SKM-1 treated with dmso at 0.1 percent for 144 hours (cell line): ENCODE results near the gene CUX1.
"Not testable (repeated sequence)": the region's sequence is repeated elsewhere in the genome, so short reads cannot be mapped to it uniquely, and the experiment has no call there.

Experiments used
- DNase-seq: peaks from one replicate; lab custom pipeline; 2025; ENCODE audit not compliant: unreplicated experiment; lab: John Stamatoyannopoulos, UW

The CUX1 gene

GRCh38 chr7:102230162-102230561, 412.7 kb downstream of the CUX1 start:
- not testable (repeated sequence) for DNase-seq

GRCh38 chr7:102230593-102230992, 413.2 kb downstream of the CUX1 start:
- no peak for DNase-seq

DNA sequence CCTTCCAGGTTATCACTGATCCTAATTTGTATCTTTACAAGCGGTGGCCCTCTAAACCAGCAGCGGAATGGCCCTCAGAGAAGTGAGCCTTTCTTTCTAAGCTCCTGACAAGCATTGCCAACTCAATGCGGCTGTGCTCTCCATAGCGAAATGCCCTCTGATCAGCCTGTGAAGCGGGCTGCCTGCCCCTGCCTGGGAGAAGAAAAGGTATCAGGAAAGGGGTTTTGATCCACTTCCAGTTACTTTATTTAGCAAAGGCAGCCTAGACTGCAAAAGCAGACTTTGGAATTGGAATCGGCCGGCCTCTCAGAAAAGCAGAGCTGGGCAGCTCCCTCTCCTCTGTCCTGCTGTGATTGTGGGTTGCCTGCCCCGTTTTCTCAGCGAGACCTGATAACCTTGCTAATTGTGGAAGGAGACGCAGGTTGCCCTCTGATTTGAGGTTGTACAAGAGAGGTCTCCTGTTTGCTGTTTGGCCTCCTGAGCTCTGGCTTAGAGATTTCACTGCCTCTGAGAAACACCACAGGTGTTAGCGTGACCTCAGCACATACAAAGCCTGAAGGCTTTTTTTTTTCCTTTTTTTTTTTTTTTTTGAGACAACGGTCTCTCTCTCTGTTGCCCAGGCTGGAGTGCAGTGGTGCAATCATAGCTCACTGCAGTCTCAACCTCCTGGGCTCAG, 415.3 kb downstream of the CUX1 start:
- no peak for DNase-seq

DNA sequence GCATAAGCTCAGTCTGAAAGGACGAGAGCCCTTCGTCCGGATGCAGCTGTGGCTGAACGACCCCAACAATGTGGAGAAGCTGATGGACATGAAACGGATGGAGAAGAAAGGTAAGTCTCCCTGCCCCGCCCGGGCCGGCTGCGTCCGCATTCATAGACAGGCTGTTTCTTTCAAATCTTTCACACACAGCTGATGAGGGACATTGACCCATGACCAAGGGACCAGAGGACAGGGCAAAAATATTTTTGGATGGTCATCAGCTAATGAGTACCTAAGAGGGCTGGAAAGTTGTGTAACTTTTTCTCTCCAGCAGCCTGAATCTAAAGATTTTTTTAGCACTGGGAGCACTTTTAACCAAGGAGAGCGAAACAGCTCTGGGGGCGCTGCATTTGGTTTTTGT, 416.7 kb downstream of the CUX1 start:
- DNase-seq = no peak

GRCh38 chr7:102234801-102235550, 417.6 kb downstream of the CUX1 start:
- DNase-seq = no peak

DNA sequence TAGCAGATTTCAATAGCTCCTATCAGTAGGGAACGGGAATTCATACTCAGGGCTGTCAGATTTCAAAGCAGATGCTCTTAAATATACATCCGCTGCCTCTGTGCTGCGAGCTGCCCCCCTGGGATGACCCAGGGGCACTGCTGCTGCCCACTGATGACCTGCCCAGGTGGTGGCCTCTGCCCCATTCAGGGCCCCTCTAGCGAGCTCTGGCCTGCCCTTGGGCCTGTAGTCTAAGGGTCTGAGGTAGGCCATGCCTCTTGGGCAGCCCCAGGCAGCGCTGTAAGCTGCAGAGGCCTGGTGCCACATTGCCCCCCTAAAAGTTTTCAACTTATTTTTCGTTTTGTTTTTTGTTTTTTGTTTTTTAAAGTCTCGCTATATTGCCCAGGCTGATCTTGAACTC, 418.7 kb downstream of the CUX1 start:
- DNase-seq = no peak

DNA sequence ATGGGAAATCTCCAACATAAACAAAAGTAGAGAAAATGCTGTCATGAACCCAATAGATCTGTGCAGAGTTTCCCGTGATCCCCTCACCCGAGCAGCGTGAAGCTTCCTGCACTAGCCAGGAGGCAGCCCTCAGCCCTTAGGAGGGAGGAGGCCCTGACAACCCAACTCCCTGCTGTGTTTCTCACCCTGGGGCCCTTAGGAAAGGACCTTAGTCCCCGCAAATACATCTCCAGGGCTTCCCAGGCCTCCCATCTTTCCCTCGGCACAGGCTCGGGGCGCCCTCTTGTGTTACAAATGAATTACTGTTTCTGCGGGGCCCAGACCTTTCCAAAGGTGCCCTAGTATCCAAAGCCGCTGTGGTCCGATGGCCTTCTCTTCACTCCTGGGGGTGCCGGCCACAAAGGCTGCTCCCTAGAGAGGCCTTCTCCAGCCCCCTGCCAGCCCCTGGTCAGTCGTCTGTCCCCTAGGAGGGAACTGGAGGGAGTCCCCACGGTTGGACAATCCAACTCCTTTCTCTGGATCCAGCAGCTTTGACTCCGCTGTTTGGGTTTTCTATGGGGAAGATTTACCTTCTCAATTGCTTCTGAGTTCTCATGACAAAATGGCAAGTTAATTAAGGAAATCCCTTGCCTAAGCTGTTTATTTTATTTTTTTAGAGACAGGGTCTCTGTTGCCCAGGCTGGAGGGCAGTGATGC, 419.3 kb downstream of the CUX1 start:
- peak; percentile 35 for DNase-seq

GRCh38 chr7:102239206-102239820, 421.9 kb downstream of the CUX1 start:
- no peak for DNase-seq

GRCh38 chr7:102241431-102241830, 424.0 kb downstream of the CUX1 start:
- no peak for DNase-seq

- DNase-seq = no peak
Observed at GRCh38 chr7:102244601-102245000, 427.2 kb downstream of the CUX1 start.

- no peak for DNase-seq
Observed at GRCh38 chr7:102248081-102248455, 430.6 kb downstream of the CUX1 start.

DNA sequence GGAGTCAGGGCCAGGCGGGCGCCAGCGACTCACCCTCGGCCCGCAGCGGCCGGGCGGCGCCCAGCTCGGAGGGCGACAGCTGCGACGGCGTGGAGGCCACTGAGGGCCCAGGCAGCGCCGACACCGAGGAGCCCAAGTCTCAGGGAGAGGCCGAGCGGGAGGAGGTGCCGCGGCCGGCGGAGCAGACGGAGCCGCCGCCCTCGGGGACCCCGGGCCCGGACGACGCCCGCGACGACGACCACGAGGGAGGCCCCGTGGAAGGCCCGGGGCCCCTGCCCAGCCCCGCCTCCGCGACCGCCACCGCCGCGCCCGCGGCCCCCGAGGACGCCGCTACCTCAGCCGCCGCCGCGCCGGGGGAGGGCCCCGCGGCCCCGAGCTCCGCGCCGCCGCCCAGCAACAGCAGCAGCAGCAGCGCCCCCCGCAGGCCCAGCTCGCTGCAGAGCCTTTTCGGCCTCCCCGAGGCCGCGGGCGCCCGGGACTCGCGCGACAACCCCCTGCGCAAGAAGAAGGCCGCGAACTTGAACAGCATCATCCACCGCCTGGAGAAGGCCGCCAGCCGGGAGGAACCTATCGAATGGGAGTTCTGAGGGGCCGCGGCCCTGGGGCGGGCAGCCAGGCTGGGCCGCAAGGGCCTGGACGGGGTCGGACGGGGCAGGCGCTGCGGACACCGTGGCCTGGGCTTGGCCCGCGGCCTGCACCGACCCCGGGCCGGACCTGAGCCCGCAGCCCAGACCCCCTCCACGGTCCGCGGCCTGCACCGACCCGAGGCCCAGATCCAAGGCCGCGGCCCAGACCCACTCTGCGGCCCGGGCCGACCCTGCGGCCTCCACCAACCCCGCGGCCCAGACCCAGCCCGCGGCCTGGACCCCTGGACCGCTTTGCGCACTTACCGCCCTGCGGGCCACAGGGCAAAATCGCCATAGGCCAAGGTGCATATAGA, 431.3 kb downstream of the CUX1 start:
- DNase-seq = no peak

GRCh38 chr7:102251531-102252365, 434.3 kb downstream of the CUX1 start:
- no peak for DNase-seq

DNA sequence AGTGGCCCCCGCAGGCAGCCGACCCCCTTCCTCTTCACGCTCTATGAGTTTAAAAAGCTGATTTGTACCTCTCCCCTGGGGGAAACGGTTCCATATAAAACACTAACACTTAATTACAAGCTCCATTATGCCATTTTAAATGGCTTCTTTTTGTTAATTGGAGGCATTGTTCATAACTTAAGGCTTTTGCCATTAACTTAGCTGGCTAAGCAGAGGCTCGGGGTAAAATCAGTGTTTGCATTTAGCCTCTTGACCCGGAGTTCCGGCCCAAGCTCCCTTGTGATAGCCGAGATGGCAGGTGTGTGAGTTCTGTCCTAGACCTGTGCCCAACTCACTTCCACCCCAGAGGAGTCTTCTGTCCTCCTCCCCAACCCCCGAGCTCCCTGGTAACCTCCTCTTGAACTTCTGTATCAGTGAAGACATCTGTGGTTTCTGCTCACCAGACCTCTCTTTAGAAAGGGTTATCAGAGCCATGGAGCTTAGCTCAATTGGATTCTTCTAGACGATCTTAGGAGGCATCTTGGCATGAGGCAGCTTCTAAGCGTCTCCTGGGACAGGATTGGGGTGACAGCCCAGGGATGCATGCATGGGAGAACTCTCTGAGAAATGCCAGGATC, 435.0 kb downstream of the CUX1 start:
- no peak for DNase-seq

DNA sequence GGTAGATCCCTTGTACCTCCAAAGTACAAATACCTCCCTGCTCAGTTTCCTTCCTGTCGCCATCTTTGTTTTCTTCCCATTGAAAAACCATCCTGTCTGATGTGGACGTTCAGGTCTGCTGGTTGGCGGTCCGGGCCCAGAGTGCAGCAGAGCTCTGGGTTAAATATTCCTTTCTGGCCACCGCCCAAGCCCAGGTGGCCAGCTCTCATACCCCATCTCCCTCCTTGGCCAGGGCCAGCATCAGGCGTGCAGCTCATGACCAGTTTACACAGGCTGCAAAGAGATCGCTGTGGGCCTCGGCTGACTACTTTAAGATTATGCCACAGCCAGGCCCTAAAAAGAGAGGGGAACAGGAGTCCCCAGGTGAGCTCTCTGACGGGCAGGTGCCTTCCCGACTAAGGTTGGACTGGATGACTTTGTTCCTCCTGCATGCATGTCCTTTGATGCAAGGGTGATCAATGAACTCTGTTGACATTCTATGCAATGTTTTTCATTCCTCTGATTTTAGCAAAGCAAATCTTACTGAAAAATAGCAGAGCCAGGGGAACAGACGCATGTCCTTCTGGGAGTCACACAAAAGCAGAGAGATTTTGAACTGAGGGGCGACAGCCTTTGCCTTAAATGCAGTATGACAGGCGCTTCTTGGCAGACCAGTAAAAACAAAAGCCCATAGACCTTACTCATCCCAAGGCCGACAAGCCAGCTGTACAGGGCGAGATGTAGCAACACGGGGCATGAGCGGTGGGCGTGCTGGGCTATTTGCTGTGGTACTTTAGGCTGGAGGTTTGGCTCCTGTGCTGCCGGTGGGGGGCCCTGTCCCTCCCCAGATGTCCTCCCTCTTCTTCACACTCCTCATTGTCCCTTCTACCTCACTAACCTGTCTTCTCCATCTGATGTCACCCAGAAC, 435.9 kb downstream of the CUX1 start:
- DNase-seq = no peak

DNA sequence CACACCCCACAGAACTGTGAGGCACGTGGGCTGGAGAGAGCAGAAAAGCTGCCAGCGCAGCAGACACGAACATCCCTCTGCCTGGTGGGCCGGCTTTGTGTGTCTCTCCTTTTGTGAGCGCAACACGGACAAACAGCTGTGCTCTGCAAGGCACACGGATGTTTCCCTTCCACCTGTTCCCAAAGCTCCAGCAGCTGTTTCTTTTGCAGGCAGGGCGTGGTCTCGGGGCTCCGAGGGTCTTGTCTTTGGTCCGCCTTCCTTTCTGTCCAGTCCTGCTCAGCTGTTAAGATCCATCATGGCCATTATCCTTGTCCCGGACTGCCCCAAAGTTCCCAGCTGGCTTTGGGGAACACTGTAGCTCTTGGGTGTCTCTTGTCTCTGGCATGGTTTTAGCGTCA, 436.5 kb downstream of the CUX1 start:
- no peak for DNase-seq

- no peak for DNase-seq
Observed at GRCh38 chr7:102254521-102254920, 437.1 kb downstream of the CUX1 start.

DNA sequence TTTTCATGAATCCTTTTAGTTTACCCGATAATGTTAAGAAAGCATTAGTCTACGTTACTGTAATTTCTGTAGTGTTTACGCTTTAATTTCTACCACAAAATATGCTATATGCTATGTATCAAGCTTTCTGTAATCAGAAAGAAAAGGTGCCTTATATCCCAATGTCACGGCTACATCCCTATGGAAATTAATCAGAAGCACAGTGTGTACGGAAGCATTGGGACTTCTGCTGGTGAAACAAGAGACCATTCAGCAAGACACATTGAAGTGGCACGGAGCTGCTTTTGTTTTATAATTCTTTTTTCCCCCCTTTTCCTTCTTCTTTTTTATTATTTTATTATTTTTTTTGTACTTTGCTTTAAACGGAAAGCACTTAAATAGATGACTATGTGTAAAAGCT, 438.1 kb downstream of the CUX1 start:
- no peak for DNase-seq
